Measurements from ENCODE around the gene TUBB4B. TPM values are rescaled to one million over a fixed set of nuclear protein-coding genes. Genes with fewer than 3 reads are reported as not detected.

TUBB4B gene
- total RNA-seq, 4 donors from 2014 or later = 223 to 390 (median 348) TPM

DNA sequence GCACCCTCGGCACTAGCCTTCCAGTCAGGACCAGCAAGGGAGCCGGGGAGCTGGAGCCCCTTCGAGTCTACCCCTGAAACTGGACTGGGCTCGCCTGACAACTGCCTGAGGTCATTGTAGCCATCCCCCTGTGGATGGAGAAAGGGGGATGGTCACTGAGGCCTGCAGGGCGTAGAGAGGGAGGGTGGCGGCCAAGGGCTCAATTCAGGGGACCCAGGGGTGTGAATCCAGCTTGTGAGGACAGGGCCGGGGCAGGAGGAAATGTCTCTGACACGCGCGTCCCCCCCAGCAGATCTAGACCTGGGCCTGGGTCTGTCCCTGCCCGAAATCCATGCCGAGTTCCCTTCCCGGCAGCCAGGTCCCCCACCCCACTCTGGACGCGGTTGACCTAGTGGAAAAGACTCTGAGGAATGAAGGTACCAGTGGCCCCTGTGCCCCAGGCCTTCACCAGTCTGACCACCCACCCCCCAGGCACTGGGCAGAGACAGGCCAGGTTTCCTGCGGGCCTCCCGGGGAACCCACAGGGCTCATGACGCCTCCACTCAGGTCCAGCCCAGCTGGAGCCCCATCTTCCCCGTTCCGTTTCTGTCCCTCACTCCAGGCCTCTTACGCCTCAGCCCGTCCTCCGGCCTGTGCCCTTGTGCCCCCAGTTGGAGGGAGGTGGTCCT lies 9.6 kb upstream of the TUBB4B start:
- in situ Hi-C loops (cut with MboI; ENCODE audit: low pct_ligation_motif_present in 1 of 4, low pct_unique_long_range_greater_than_20kb in 1 of 4, low sequenced_read_pairs in 3 of 4) = loop anchor here in 1 of 4 donors (10.0 kb wide), 1 partner anchor 107 kb away; no protein-coding TSS in a partner anchor
- H3K4me3 ChIP-seq = no peak overlapping the region
- TF ChIP-seq POLR2AphosphoS5 (IDR thresholded peaks at IDR 0.05) = no peak
- TF ChIP-seq, protein P1, sequence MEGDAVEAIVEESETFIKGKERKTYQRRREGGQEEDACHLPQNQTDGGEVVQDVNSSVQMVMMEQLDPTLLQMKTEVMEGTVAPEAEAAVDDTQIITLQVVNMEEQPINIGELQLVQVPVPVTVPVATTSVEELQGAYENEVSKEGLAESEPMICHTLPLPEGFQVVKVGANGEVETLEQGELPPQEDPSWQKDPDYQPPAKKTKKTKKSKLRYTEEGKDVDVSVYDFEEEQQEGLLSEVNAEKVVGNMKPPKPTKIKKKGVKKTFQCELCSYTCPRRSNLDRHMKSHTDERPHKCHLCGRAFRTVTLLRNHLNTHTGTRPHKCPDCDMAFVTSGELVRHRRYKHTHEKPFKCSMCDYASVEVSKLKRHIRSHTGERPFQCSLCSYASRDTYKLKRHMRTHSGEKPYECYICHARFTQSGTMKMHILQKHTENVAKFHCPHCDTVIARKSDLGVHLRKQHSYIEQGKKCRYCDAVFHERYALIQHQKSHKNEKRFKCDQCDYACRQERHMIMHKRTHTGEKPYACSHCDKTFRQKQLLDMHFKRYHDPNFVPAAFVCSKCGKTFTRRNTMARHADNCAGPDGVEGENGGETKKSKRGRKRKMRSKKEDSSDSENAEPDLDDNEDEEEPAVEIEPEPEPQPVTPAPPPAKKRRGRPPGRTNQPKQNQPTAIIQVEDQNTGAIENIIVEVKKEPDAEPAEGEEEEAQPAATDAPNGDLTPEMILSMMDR (IDR thresholded peaks at IDR 0.05) = no peak
- TF ChIP-seq POLR2A (IDR thresholded peaks at IDR 0.05) = no peak
- TF ChIP-seq EP300 (IDR thresholded peaks at IDR 0.05; ENCODE audit: low read depth) = no peak
- no peaks in the 10 kb centered on the region for H3K36me3 ChIP-seq
- DNase-seq = no peak
- no peak overlapping the region for H3K27ac ChIP-seq
- H3K9me3 ChIP-seq = no peaks in the 10 kb centered on the region
- 83% methylated on average over 23 of the region's 23 CpGs; no CpG with 5 or more reads in 1 of the 2 donors for WGBS, 2 donors (ENCODE audit: low coverage in 1 of 2)
- intact Hi-C loops (cut with DNase I; ENCODE audit: low total_unique reads) = no loop called here
- H3K27me3 ChIP-seq = peaks cover 71% of the 10 kb centered on the region
- peaks cover 9 to 46% (median 29%) of the 10 kb centered on the region in 4 donors for H3K4me1 ChIP-seq

- TF ChIP-seq POLR2A (IDR thresholded peaks at IDR 0.05) (no peak), POLR2AphosphoS5 (IDR thresholded peaks at IDR 0.05) (no peak), EP300 (IDR thresholded peaks at IDR 0.05; ENCODE audit: low read depth) (no peak)
- TF ChIP-seq, protein P1 (IDR thresholded peaks at IDR 0.05) = no peak
- intact Hi-C loops (cut with DNase I; ENCODE audit: low total_unique reads) (no loop called here), in situ Hi-C loops (cut with MboI; ENCODE audit: low pct_ligation_motif_present in 1 of 4, low pct_unique_long_range_greater_than_20kb in 1 of 4, low sequenced_read_pairs in 3 of 4) (loop anchor here in 1 of 4 donors (10.0 kb wide), 1 partner anchor 107 kb away; no protein-coding TSS in a partner anchor)
- H3K36me3 ChIP-seq = no peaks in the 10 kb centered on the region
- DNase-seq = no peak
- 53% methylated on average over 5 of the region's 10 CpGs; no CpG with 5 or more reads in 1 of the 2 donors for WGBS, 2 donors (ENCODE audit: low coverage in 1 of 2)
- no peak overlapping the region for H3K27ac ChIP-seq
- H3K27me3 ChIP-seq = peaks cover 71% of the 10 kb centered on the region
- H3K4me1 ChIP-seq = peaks cover 14 to 46% (median 29%) of the 10 kb centered on the region in 4 donors
- H3K4me3 ChIP-seq = no peak overlapping the region
- no peaks in the 10 kb centered on the region for H3K9me3 ChIP-seq
Observed at GRCh38 chr9:137232101-137232500, 9.0 kb upstream of the TUBB4B start.

GRCh38 chr9:137232510-137232909 lies 8.6 kb upstream of the TUBB4B start:
- intact Hi-C loops (cut with DNase I; ENCODE audit: low total_unique reads) = no loop called here
- WGBS, 2 donors (ENCODE audit: low coverage in 1 of 2) = 65% methylated on average over 24 of the region's 24 CpGs; no CpG with 5 or more reads in 1 of the 2 donors
- TF ChIP-seq, protein P1 (IDR thresholded peaks at IDR 0.05) = no peak
- TF ChIP-seq POLR2A (IDR thresholded peaks at IDR 0.05) (no peak), POLR2AphosphoS5 (IDR thresholded peaks at IDR 0.05) (no peak), EP300 (IDR thresholded peaks at IDR 0.05; ENCODE audit: low read depth) (no peak)
- Histone ChIP-seq H3K9me3 (no peaks in the 10 kb centered on the region), H3K36me3 (no peaks in the 10 kb centered on the region), H3K4me1 (peaks cover 14 to 46% (median 29%) of the 10 kb centered on the region in 4 donors), H3K27me3 (peaks cover 71% of the 10 kb centered on the region), H3K27ac (no peak overlapping the region), H3K4me3 (no peak overlapping the region)
- DNase-seq = no peak
- in situ Hi-C loops (cut with MboI; ENCODE audit: low pct_ligation_motif_present in 1 of 4, low pct_unique_long_range_greater_than_20kb in 1 of 4, low sequenced_read_pairs in 3 of 4) = loop anchor here in 1 of 4 donors (10.0 kb wide), 1 partner anchor 108 kb away; no protein-coding TSS in a partner anchor

GRCh38 chr9:137233143-137233980 lies 7.7 kb upstream of the TUBB4B start:
- H3K4me3 ChIP-seq = no peak overlapping the region
- WGBS, 2 donors (ENCODE audit: low coverage in 1 of 2) = 61% methylated on average over 26 of the region's 40 CpGs; no CpG with 5 or more reads in 1 of the 2 donors
- TF ChIP-seq POLR2A (IDR thresholded peaks at IDR 0.05) (no peak), POLR2AphosphoS5 (IDR thresholded peaks at IDR 0.05) (no peak), EP300 (IDR thresholded peaks at IDR 0.05; ENCODE audit: low read depth) (no peak)
- TF ChIP-seq, protein P1 (IDR thresholded peaks at IDR 0.05) = no peak
- in situ Hi-C loops (cut with MboI; ENCODE audit: low pct_ligation_motif_present in 1 of 4, low pct_unique_long_range_greater_than_20kb in 1 of 4, low sequenced_read_pairs in 3 of 4) (loop anchor here in 1 of 4 donors (10.0 kb wide), 1 partner anchor 109 kb away; no protein-coding TSS in a partner anchor), intact Hi-C loops (cut with DNase I; ENCODE audit: low total_unique reads) (no loop called here)
- peaks cover 67% of the 10 kb centered on the region for H3K27me3 ChIP-seq
- DNase-seq = no peak
- no peak overlapping the region for H3K27ac ChIP-seq
- peaks cover 23 to 46% (median 36%) of the 10 kb centered on the region in 4 donors for H3K4me1 ChIP-seq
- no peaks in the 10 kb centered on the region for H3K9me3 ChIP-seq
- no peaks in the 10 kb centered on the region for H3K36me3 ChIP-seq
